Measurements from ENCODE around the gene TRAF4. TPM values are rescaled to one million over a fixed set of nuclear protein-coding genes. Genes with fewer than 3 reads are reported as not detected.
A peak's percentile ranks its signal among the peaks of the same experiment; 100 is the strongest.

The TRAF4 gene
- total and polyA plus RNA-seq, 10 of the 15 experiments (the other 5 are each of a cell fraction or from before 2014, with no cell fraction given): 3.7 to 197 (median 66.4) TPM

- ChIA-PET CTCF (interaction anchor here (0.6 to 3.1 kb wide), 12 partner anchors 8 to 406 kb away, joined by 3 to 18 read pairs (median 4); partner anchors contain the start of genes RPL23A and TLCD1), POLR2A (interaction anchor here (0.5 to 3.5 kb wide), 21 partner anchors 9 to 240 kb away, joined by 3 to 29 read pairs (median 5); partner anchors contain the start of genes ALDOC, BLTP2, NEK8 and PIGS), SMC1A (ENCODE audit: uncharacterized antibody, unreplicated experiment) (interaction anchor here (0.6 to 2.6 kb wide), 13 partner anchors 9 to 160 kb away, joined by 3 to 13 read pairs (median 3); partner anchors contain the start of genes RPL23A, SDF2, SUPT6H and TLCD1), RAD21 (ENCODE audit: unreplicated experiment) (interaction anchor here (0.6 to 3.4 kb wide), 14 partner anchors 9 to 241 kb away, joined by 3 to 20 read pairs (median 5); partner anchors contain the start of genes BLTP2, PIGS, RPL23A and SDF2)
- BruUV-seq (replicated peaks): no TSS peak
- Histone ChIP-seq H3K27ac (ENCODE audit: control insufficient read depth, insufficient read depth) (peak overlapping the region; percentile 61), H3K36me3 (ENCODE audit: control insufficient read depth in 2 of 2, insufficient read depth in 2 of 2, low read length in 1 of 2) (no peaks in the 10 kb centered on the region; a peak in 1 of 4 replicates), H3K4me3 (peak overlapping the region; percentile 73), H3K9ac (ENCODE audit: control insufficient read depth, insufficient read depth, low read length) (peak overlapping the region; percentile 72), H3K4me2 (ENCODE audit: control insufficient read depth, insufficient read depth) (peak overlapping the region; percentile 95), H3K79me2 (ENCODE audit: control insufficient read depth, insufficient read depth, low read length) (no peaks in the 10 kb centered on the region), H3K27me3 (replicated peaks in 1 of 2; ENCODE audit: control insufficient read depth in 2 of 2, insufficient read depth in 2 of 2, low read length in 1 of 2) (no peaks in the 10 kb centered on the region), H2AFZ (ENCODE audit: control insufficient read depth, low read depth, low read length) (peak overlapping the region; percentile 93), H3K4me1 (ENCODE audit: control insufficient read depth, insufficient read depth, low read length) (peaks cover 9% of the 10 kb centered on the region), H3K9me3 (replicated peaks; ENCODE audit: control insufficient read depth, insufficient read depth, low read length) (no peaks in the 10 kb centered on the region), H4K20me1 (ENCODE audit: control insufficient read depth, insufficient read depth) (no peaks in the 10 kb centered on the region)
- intact Hi-C loops (cut with micrococcal nuclease; ENCODE audit: unreplicated experiment) (loop anchor here (2.0 to 10.0 kb wide), 2 partner anchors 64 to 156 kb away; partner anchors contain the start of gene UNC119), in situ Hi-C loops (cut with MboI) (no loop called here)
- 3% methylated on average over 60 of the region's 74 CpGs for WGBS (ENCODE audit: insufficient coverage, insufficient replicate concordance, low lambda C conversion rate, missing lambda C conversion rate)
- peak; percentile 50 for DNase-seq (ENCODE audit: low read depth, low spot score)
- ATAC-seq: peak; percentile 94
- FAIRE-seq: peak; percentile 81
- TF ChIP-seq POLR2AphosphoS5 (IDR thresholded peaks at IDR 0.05; ENCODE audit: low read length) (peak; percentile 59), POLR2A (IDR thresholded peaks at IDR 0.05; ENCODE audit: low read depth, low read length) (peak; percentile 62; the same call in 1 of the 2 replicates), FOXK2 (IDR thresholded peaks at IDR 0.05) (no peak), KDM1A (IDR thresholded peaks at IDR 0.05; ENCODE audit: borderline replicate concordance) (no peak), PBX3 (IDR thresholded peaks at IDR 0.05; ENCODE audit: insufficient replicate concordance, low read depth, low read length) (no peak), POLR2AphosphoS2 (IDR thresholded peaks at IDR 0.05; ENCODE audit: low read depth, low read length) (no peak), KAT2A (conservative IDR thresholded peaks at IDR 0.05; ENCODE audit: control insufficient read depth, low read depth, low read length) (no peak), IRF3 (IDR thresholded peaks at IDR 0.05) (no peak), MTA2 (IDR thresholded peaks at IDR 0.05; ENCODE audit: low read depth) (no peak), PRDM15 (CRISPR knock-in tag; IDR thresholded peaks at IDR 0.05) (no peak)
- TF ChIP-seq, protein P1, sequence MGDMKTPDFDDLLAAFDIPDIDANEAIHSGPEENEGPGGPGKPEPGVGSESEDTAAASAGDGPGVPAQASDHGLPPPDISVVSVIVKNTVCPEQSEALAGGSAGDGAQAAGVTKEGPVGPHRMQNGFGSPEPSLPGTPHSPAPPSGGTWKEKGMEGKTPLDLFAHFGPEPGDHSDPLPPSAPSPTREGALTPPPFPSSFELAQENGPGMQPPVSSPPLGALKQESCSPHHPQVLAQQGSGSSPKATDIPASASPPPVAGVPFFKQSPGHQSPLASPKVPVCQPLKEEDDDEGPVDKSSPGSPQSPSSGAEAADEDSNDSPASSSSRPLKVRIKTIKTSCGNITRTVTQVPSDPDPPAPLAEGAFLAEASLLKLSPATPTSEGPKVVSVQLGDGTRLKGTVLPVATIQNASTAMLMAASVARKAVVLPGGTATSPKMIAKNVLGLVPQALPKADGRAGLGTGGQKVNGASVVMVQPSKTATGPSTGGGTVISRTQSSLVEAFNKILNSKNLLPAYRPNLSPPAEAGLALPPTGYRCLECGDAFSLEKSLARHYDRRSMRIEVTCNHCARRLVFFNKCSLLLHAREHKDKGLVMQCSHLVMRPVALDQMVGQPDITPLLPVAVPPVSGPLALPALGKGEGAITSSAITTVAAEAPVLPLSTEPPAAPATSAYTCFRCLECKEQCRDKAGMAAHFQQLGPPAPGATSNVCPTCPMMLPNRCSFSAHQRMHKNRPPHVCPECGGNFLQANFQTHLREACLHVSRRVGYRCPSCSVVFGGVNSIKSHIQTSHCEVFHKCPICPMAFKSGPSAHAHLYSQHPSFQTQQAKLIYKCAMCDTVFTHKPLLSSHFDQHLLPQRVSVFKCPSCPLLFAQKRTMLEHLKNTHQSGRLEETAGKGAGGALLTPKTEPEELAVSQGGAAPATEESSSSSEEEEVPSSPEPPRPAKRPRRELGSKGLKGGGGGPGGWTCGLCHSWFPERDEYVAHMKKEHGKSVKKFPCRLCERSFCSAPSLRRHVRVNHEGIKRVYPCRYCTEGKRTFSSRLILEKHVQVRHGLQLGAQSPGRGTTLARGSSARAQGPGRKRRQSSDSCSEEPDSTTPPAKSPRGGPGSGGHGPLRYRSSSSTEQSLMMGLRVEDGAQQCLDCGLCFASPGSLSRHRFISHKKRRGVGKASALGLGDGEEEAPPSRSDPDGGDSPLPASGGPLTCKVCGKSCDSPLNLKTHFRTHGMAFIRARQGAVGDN (IDR thresholded peaks at IDR 0.05): peak; percentile 76
Observed at GRCh38 chr17:28710861-28711722, 32.7 kb upstream of the TRAF4 start.
